Calu3 (cell line): ENCODE data around the gene EHMT1. TPM values are rescaled to one million over a fixed set of nuclear protein-coding genes. Genes with fewer than 3 reads are reported as not detected.

ENCODE experiments used
- BruUV-seq: library from RNA; stranded (reverse); fragments of 400-500 nt; replicated peaks from 2 replicates; lab custom pipeline; 2021; lab: Mats Ljungman, UMichigan
- CTCF ChIA-PET: fragments of 300-600 bp; sonication (Branson Sonifier 250); formaldehyde crosslinking; loops from one replicate; lab custom pipeline; 2022; ENCODE audit warnings: antibody characterized with exemption; lab: Charles Lee
- DNase-seq: peaks from one replicate; pipeline ENCODE4 v3.0.0; 2022
- H3K27ac Mint-ChIP-seq: one replicate; pipeline ENCODE4 v1.8.0; 2022; ENCODE audit warnings: mixed read lengths; ENCODE audit not compliant: unreplicated experiment
- H3K27me3 Mint-ChIP-seq: one replicate; pipeline ENCODE4 v1.8.0; 2022; ENCODE audit warnings: mixed read lengths; ENCODE audit not compliant: unreplicated experiment
- H3K36me3 Mint-ChIP-seq: one replicate; pipeline ENCODE4 v1.8.0; 2022; ENCODE audit warnings: mild to moderate bottlenecking, moderate library complexity, mixed read lengths; ENCODE audit not compliant: insufficient read depth, unreplicated experiment
- H3K4me1 Mint-ChIP-seq: one replicate; pipeline ENCODE4 v1.8.0; 2022; ENCODE audit warnings: mild to moderate bottlenecking, low read depth, mixed read lengths; ENCODE audit not compliant: unreplicated experiment
- H3K4me3 Mint-ChIP-seq: one replicate; pipeline ENCODE4 v1.8.0; 2022; ENCODE audit warnings: mild to moderate bottlenecking, low read depth, moderate library complexity, mixed read lengths; ENCODE audit not compliant: unreplicated experiment
- H3K9me3 Mint-ChIP-seq: one replicate; pipeline ENCODE4 v1.8.0; 2022; ENCODE audit warnings: low read depth, mixed read lengths; ENCODE audit not compliant: unreplicated experiment
- CTCF ChIP-seq: fragments of 200-600 bp; IDR thresholded peaks from one replicate; pipeline ENCODE4 v1.8.0; 2022; ENCODE audit warnings: antibody characterized with exemption; ENCODE audit not compliant: unreplicated experiment
- intact Hi-C: fragments of 100-400 bp; cut with micrococcal nuclease; formaldehyde crosslinking; loops from one replicate; pipeline ENCODE4 v1.10.0; 2022; ENCODE audit not compliant: unreplicated experiment
- total RNA-seq: library from RNA; stranded (reverse); gene quantifications from 2 replicates; pipeline ENCODE4 v1.2.3, GENCODE V29; 2022

EHMT1 gene
- total RNA-seq, 1 experiment from 2014 or later = 56.0 TPM

GRCh38 chr9:137575364-137575715 is 43.5 kb upstream of the EHMT1 start:
- Mint-ChIP-seq H3K27me3 (no peaks in the 10 kb centered on the region), H3K27ac (no peak overlapping the region), H3K36me3 (peaks cover 49% of the 10 kb centered on the region), H3K4me3 (no peak overlapping the region), H3K9me3 (no peaks in the 10 kb centered on the region), H3K4me1 (peaks cover 7% of the 10 kb centered on the region)
- DNase-seq = no peak
- TF ChIP-seq CTCF = no peak
- CTCF ChIA-PET = no interaction called here
- BruUV-seq = no TSS peak
- intact Hi-C loops = no loop called here

GRCh38 chr9:137575716-137576411 is 42.9 kb upstream of the EHMT1 start:
- no TSS peak for BruUV-seq
- H3K4me3 Mint-ChIP-seq = no peak overlapping the region
- peaks cover 7% of the 10 kb centered on the region for H3K4me1 Mint-ChIP-seq
- H3K27me3 Mint-ChIP-seq = no peaks in the 10 kb centered on the region
- H3K36me3 Mint-ChIP-seq = peaks cover 49% of the 10 kb centered on the region
- CTCF ChIA-PET = no interaction called here
- H3K27ac Mint-ChIP-seq = no peak overlapping the region
- H3K9me3 Mint-ChIP-seq = no peaks in the 10 kb centered on the region
- DNase-seq = no peak
- no peak for TF ChIP-seq CTCF
- intact Hi-C loops = no loop called here

- no TSS peak for BruUV-seq
- peak within 1 kb of the TSS; percentile 52 for H3K27ac Mint-ChIP-seq
- peaks cover 7% of the 10 kb centered on the region for H3K4me1 Mint-ChIP-seq
- peaks cover 43% of the 10 kb centered on the region for H3K36me3 Mint-ChIP-seq
- CTCF ChIA-PET = interaction anchor here (0.6 to 1.2 kb wide), 3 partner anchors 12 to 390 kb away, joined by 3 to 8 read pairs (median 4); no protein-coding TSS in a partner anchor
- peak within 1 kb of the TSS; percentile 71 for H3K4me3 Mint-ChIP-seq
- H3K9me3 Mint-ChIP-seq = no peaks in the 10 kb centered on the region
- peak; percentile 97 for DNase-seq
- H3K27me3 Mint-ChIP-seq = no peaks in the 10 kb centered on the region
- intact Hi-C loops = no loop called here
- TF ChIP-seq CTCF = peak; percentile 70
Measured at GRCh38 chr9:137578518-137579258, 40.1 kb upstream of the EHMT1 start, which contains the start of gene DPH7. DPH7 (minus strand) TSS chr9:137578925; CDS start chr9:137578777, 148 bp downstream.

- H3K4me1 Mint-ChIP-seq = peaks cover 7% of the 10 kb centered on the region
- DNase-seq = no peak
- no peak for TF ChIP-seq CTCF
- H3K36me3 Mint-ChIP-seq = peaks cover 39% of the 10 kb centered on the region
- peak overlapping the region; percentile 15 for H3K27ac Mint-ChIP-seq
- H3K9me3 Mint-ChIP-seq = no peaks in the 10 kb centered on the region
- intact Hi-C loops = no loop called here
- BruUV-seq = no TSS peak
- H3K27me3 Mint-ChIP-seq = no peaks in the 10 kb centered on the region
- CTCF ChIA-PET = interaction anchor here (0.8 to 1.2 kb wide), 2 partner anchors 12 to 28 kb away, joined by 3 to 4 read pairs; no protein-coding TSS in a partner anchor
- H3K4me3 Mint-ChIP-seq = peak overlapping the region; percentile 71
Measured at GRCh38 chr9:137579259-137579604, 39.6 kb upstream of the EHMT1 start.
